Endothelial cell of umbilical vein (primary cell): Measurements from ENCODE around the gene DLGAP1.

Source experiments
- CTCF ChIP-seq, 2 donors: IDR thresholded peaks; 1 replicate in 1 of 2; 2 replicates in 1 of 2; pipeline ENCODE4 v1.5.1; 2011; ENCODE audit warnings: low read length in 2 of 2, mild to moderate bottlenecking in 2 of 2, moderate library complexity in 2 of 2, control low read depth in 1 of 2, inconsistent platforms in 1 of 2, low read depth in 1 of 2; ENCODE audit not compliant: insufficient read depth in 1 of 2; ENCODE audit errors: extremely low read depth in 1 of 2
- EZH2 ChIP-seq: IDR thresholded peaks from 2 replicates; pipeline ENCODE4 v1.6.1; 2012; ENCODE audit warnings: borderline replicate concordance, low read depth, mild to moderate bottlenecking, moderate library complexity, low read length, inconsistent platforms; ENCODE audit not compliant: severe bottlenecking
- GATA2 ChIP-seq: IDR thresholded peaks from 2 replicates; pipeline ENCODE4 v1.7.0; 2011; ENCODE audit warnings: low read depth, mild to moderate bottlenecking, moderate library complexity, mixed read lengths, low read length; ENCODE audit not compliant: insufficient read length, insufficient read depth
- JUN ChIP-seq: IDR thresholded peaks from 2 replicates; pipeline ENCODE4 v1.6.1; 2011; ENCODE audit warnings: borderline replicate concordance, low read depth; ENCODE audit not compliant: insufficient read length, insufficient read depth
- MYC ChIP-seq: IDR thresholded peaks from one replicate; pipeline ENCODE4 v1.6.1; 2011; ENCODE audit warnings: mild to moderate bottlenecking, low read depth, low read length
- POLR2A ChIP-seq: IDR thresholded peaks from 2 replicates; pipeline ENCODE4 v1.6.1; 2012; ENCODE audit warnings: low read depth, mild to moderate bottlenecking, control low read depth, low read length
- POLR2AphosphoS5 ChIP-seq: IDR thresholded peaks from 2 replicates; pipeline ENCODE4 v1.6.1; 2012; ENCODE audit warnings: low read depth, mild to moderate bottlenecking, control low read depth, low read length, moderate library complexity; ENCODE audit not compliant: insufficient read depth

GRCh38 chr18:4181882-4182568 lies 273.1 kb downstream of the DLGAP1 start:
- no peak for TF ChIP-seq EZH2
- TF ChIP-seq CTCF (IDR thresholded peaks at IDR 0.05; ENCODE audit: extremely low read depth in 1 of 2, insufficient read depth in 1 of 2, low read depth in 1 of 2, low read length in 2 of 2) = no peak
- TF ChIP-seq POLR2A = no peak
- no peak for TF ChIP-seq POLR2AphosphoS5
- TF ChIP-seq GATA2 = no peak
- no peak for TF ChIP-seq JUN
- no peak for TF ChIP-seq MYC
